Suppressor macrophage treated with lipopolysaccharide for 4 hours (primary cell): Measurements from ENCODE around the gene ACOT8.
"Not testable (repeated sequence)": the region's sequence is repeated elsewhere in the genome, so short reads cannot be mapped to it uniquely, and the experiment has no call there.

Experiments used
- DNase-seq: peaks from one replicate; pipeline ENCODE4 v3.0.0-alpha.2; 2020

The ACOT8 gene

GRCh38 chr20:45857114-45857881 lies at the start of gene ACOT8, which contains the start of gene ZSWIM3:
ACOT8 (minus strand) TSS chr20:45857392; CDS start chr20:45857315, 77 bp downstream.
ZSWIM3 (plus strand) TSS chr20:45857614; CDS start chr20:45857826, 212 bp downstream.
- DNase-seq, result peak; percentile 100

- DNase-seq, result no peak
Measured at GRCh38 chr20:45905505-45906079, 48.4 kb upstream of the ACOT8 start.

GRCh38 chr20:45904583-45905504 lies 47.7 kb upstream of the ACOT8 start:
- DNase-seq, result no peak

DNA sequence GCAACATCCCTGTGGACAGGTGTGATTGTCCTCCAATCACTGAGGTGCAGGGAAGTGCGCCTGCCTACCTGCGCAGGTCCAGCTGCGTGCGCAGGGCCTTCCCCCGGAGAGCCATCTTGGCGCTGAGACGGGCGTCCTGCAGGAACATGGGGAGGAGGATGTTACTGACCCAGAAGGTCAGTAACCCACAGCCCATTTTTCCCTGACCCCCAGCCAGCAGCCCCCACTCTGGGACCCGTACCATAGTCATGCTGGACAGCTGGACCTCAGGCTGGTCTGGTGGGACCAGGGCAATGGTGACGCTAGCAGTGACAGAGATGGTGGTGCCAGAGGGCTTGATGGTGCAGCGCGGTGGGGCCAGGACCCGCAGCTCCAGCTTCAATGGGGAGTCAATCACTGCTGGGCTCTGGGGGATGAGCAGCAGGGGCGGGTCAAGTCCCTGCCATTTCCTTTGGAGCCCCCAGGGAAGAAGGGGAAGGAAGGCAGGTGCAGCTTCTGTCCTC lies 45.1 kb upstream of the ACOT8 start:
- no peak for DNase-seq

DNA sequence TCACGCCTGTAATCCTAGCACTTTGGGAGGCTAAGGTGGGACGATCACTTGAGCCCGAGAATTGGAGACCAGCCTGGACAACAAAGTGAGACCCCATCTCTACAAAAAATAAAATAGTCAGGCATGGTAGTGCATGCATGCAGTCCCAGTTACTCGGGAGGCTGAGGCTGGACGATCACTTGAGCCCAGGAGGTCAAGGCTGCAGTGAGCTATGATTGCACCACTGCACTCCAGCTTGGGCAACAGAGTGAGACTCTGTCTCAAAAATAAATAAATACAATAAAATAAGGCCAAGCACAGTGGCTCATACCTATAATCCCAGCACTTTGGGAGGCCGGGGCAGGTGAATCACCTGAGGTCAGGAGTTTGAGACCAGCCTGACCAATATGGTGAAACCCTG lies 44.1 kb upstream of the ACOT8 start:
- DNase-seq, result not testable (repeated sequence)

- no peak for DNase-seq
Measured at GRCh38 chr20:45899046-45899835, 42.0 kb upstream of the ACOT8 start.

DNA sequence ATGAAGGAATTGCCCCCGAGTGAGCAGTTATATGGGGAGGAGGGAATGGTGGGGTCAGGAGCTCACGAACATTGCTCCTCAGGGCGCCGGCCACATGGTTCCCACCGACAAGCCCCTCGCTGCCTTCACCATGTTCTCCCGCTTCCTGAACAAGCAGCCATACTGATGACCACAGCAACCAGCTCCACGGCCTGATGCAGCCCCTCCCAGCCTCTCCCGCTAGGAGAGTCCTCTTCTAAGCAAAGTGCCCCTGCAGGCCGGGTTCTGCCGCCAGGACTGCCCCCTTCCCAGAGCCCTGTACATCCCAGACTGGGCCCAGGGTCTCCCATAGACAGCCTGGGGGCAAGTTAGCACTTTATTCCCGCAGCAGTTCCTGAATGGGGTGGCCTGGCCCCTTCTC lies 41.1 kb upstream of the ACOT8 start:
- no peak for DNase-seq

DNA sequence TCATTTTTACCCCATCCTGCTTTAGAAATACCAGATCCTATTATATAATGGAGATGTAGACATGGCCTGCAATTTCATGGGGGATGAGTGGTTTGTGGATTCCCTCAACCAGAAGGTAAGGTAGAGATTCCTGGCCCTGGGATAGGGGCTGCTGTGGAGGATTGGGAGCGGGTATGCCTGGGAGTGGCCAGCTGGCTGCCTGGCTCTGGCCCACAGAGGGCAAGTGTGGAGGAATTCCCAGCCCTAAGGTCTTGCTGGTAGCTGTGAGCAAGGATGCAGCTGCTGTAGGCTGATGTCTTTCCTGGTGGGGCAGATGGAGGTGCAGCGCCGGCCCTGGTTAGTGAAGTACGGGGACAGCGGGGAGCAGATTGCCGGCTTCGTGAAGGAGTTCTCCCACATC lies 40.5 kb upstream of the ACOT8 start:
- no peak for DNase-seq

DNA sequence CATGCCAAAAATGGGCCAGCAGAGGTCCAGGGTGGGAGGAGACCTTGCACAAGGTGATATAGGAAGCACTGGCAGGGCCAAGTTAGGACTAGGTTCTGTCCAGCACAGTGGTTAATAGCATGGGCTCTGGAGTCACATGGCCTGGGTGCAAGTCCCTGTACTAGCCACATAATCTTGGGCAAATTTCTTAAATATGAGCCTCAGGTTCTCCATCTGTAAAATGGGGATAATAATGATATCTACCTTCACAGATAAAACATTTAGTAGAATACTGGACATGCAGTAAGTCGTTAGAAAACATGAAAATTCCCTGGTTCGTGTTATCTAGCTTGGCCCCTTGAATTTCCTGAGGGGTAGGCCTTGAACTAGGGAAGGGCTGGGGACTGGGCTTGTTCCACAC lies 40.1 kb upstream of the ACOT8 start:
- DNase-seq, result no peak

DNA sequence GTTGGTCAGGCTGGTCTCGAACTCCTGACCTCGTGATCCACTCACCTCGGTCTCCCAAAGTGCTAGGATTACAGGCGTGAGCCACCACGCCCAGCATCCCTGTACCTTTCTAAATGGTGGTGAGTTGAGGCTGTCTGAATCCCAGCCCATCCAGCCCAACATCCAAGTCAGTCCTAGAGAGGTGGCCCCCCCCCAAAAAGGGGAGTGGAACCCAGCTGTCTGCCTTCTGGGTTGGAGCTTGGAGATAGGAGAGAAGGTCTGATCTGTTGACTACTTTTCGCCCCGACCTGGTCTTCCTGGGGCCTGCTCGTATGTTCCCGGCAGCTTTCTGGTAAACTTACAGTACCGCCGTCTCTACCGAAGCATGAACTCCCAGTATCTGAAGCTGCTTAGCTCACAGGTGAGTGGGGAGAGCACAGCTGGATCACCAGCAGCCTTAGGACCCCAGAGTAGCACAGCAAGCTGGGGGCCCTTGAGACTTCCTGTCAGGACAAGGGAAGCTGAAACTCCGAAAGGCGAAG lies 39.5 kb upstream of the ACOT8 start:
- no peak for DNase-seq

- no peak for DNase-seq
Measured at GRCh38 chr20:45894797-45895196, 37.6 kb upstream of the ACOT8 start.

- no peak for DNase-seq
Measured at GRCh38 chr20:45893831-45894230, 36.6 kb upstream of the ACOT8 start.

GRCh38 chr20:45892828-45893500 lies 35.8 kb upstream of the ACOT8 start:
- no peak for DNase-seq

DNA sequence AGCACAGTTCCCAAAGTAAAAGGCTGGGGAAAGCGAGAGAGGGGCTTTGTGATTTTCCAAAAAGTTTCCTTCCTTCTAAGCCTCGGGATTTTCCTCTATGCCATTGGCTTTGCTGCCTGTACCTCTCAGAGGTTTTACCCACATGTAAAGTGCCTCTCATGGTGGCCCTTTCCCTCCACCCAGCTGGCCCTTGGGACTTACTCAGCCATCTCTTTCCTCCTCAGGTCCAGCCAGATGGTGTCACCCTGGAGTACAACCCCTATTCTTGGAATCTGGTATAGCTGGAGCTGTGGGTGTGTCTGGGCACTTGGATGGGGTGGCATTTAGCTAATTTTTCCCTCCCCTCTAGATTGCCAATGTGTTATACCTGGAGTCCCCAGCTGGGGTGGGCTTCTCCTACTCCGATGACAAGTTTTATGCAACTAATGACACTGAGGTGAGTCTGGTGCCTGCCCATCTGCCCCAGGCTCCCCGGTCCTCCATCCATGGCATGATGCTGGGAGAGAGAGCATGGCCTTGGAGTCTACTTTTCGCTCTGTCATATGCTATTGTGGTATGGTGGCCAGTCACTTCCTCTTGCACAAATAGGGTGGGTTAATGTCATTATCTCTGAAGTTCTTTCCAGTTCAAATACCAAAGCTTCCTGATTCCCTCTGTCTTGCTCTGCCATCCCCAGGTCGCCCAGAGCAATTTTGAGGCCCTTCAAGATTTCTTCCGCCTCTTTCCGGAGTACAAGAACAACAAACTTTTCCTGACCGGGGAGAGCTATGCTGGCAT lies 35.0 kb upstream of the ACOT8 start:
- peak; percentile 52 for DNase-seq

DNA sequence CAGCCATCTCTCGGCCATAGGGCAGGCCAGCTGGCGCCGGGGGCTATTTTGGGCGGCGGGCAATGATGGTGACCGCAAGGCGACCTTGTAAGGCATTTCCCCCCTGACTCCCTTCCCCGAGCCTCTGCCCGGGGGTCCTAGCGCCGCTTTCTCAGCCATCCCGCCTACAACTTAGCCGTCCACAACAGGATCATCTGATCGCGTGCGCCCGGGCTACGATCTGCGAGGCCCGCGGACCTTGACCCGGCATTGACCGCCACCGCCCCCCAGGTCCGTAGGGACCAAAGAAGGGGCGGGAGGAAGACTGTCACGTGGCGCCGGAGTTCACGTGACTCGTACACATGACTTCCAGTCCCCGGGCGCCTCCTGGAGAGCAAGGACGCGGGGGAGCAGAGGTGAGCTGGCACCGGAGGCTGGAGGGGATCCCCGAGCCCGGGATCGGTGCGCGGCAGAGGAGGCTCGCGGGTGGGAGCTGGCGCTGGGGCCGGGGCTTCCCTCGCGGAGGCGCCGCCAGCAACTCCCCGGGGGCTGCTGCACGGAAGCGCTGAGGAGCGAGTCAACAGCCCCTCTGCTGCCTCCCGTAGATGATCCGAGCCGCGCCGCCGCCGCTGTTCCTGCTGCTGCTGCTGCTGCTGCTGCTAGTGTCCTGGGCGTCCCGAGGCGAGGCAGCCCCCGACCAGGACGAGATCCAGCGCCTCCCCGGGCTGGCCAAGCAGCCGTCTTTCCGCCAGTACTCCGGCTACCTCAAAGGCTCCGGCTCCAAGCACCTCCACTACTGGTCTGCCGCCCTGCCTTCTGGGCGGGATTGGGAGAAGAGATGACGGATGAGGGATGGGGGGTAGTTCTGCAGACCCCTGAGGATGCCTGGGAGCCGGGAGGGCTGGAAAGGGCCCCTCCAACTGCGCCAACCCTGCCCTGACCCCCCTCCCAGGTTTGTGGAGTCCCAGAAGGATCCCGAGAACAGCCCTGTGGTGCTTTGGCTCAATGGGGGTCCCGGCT lies 34.1 kb upstream of the ACOT8 start, which contains the start of the genes CTSA and NEURL2:
Gene CTSA (plus strand): TSS at position 351 of the 999 bp plus-strand sequence. CDS start 234 bp downstream, at position 585.
Gene NEURL2 (minus strand): TSS at position 224 of the 999 bp plus-strand sequence. CDS start 217 bp downstream, at position 7.
- DNase-seq, result peak; percentile 73

DNA sequence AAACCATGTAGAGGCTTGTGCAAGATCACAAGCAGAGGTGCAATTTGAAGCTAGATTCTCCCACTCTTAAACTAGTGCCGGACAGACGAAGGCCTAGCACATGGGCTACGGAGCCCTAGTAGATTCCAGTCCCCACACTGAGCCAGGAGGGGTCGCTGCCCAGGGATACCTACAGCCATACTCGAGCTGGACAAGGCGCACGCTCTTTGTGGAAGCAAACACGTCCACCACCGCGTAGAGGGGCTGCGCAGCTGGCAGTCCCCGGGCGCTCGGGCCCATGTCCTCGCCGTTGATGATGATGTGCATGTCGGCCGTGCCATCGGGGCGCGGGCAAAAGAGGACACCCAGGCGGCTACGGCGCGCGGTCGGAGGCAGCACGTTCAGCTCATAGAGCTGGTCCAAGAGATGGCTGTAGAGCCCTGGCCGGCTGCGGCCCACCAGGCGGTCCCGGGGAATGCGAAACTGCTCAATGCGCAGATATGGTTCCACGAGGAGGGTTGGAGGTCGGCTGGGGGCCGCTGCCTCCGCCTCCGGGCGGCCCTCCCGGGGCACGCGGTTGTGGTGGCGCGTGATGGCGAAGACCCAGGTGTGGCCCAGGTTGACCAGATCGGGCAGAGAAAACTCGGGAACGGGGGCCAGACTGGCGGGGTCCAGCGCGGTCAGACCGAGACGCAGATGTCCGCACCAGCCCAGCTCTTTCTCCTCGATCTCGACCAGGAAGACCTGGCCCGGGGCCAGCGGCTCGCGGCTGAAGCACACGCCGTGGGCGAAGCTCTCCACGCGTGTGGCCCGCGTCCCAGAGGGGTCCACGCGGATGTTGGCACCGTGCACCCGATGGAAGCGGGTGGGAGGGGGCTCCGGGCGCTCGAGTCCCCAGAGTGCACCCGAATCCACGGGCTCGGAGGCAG lies 33.1 kb upstream of the ACOT8 start:
- peak; percentile 77 for DNase-seq

GRCh38 chr20:45888681-45889080 lies 31.5 kb upstream of the ACOT8 start:
- DNase-seq, result no peak

- no peak for DNase-seq
Measured at GRCh38 chr20:45887346-45887715, 30.1 kb upstream of the ACOT8 start, which contains the start of gene SPATA25. SPATA25 (minus strand) TSS chr20:45887622; CDS start chr20:45887590, 32 bp downstream.
